MM.1S (cell line): ENCODE data around the gene PLD1.

Experiments used
- EZH2 ChIP-seq: fragments of 300-600 bp; sonication (generic); optimal IDR thresholded peaks from 2 replicates; pipeline ENCODE3; 2017; ENCODE audit warnings: low read depth, mild to moderate bottlenecking, antibody characterized with exemption, low read length, mixed read lengths
- TF ChIP-seq, protein P1 (sequence below): fragments of 300-600 bp; sonication (generic); IDR thresholded peaks from 2 replicates; pipeline ENCODE4 v1.5.1; 2016; ENCODE audit warnings: antibody characterized with exemption, low read length, mixed read lengths

DNA sequence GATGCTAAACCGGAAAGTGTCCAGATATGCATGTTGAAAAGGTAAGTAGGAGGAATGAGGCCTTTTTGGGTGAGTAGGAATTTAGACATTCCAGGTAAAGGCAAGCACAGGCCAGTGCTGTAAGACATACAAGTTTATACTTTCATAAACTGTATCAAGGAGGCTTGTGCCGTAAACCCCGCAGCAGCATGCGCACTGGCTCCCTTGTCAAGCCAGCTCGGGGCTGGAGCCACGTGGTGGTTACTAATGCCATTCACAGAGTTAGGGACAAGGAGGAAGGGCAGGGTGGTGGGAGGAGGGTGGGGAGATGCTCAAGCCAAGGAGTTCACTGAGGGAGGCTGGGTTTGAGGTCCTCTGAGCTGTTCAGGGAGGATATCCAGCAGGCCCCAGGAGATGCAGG is 35.8 kb downstream of the PLD1 start:
- TF ChIP-seq, protein P1, sequence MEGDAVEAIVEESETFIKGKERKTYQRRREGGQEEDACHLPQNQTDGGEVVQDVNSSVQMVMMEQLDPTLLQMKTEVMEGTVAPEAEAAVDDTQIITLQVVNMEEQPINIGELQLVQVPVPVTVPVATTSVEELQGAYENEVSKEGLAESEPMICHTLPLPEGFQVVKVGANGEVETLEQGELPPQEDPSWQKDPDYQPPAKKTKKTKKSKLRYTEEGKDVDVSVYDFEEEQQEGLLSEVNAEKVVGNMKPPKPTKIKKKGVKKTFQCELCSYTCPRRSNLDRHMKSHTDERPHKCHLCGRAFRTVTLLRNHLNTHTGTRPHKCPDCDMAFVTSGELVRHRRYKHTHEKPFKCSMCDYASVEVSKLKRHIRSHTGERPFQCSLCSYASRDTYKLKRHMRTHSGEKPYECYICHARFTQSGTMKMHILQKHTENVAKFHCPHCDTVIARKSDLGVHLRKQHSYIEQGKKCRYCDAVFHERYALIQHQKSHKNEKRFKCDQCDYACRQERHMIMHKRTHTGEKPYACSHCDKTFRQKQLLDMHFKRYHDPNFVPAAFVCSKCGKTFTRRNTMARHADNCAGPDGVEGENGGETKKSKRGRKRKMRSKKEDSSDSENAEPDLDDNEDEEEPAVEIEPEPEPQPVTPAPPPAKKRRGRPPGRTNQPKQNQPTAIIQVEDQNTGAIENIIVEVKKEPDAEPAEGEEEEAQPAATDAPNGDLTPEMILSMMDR = no peak
- no peak for TF ChIP-seq EZH2
